HEK293 (cell line): Measurements from ENCODE around the gene OPCML.

Experiments
- CTCF ChIA-PET: fragments of 350-600 bp; formaldehyde crosslinking; extraction: SDS; loops from one replicate; lab custom pipeline; 2021; ENCODE audit warnings: antibody characterized with exemption; lab: Yijun Ruan, JAX
- POLR2A ChIA-PET: fragments of 300-600 bp; formaldehyde crosslinking; extraction: SDS; loops from one replicate; lab custom pipeline; 2020; ENCODE audit warnings: antibody characterized with exemption, inconsistent platforms; lab: Yijun Ruan, JAX
- H3K27ac ChIP-seq: fragments of 200-500 bp; sonication (Bioruptor generic); 2 replicates; pipeline ENCODE4 v1.5.1; 2014; ENCODE audit warnings: low read depth, low read length, control low read depth, inconsistent platforms; ENCODE audit errors: extremely low read depth
- H3K36me3 ChIP-seq, 2 experiments: fragments of 200-500 bp in 1 of 2; sonication (Bioruptor generic) in 1 of 2; 1 replicate in 1 of 2; 2 replicates in 1 of 2; pipeline ENCODE4 v1.5.1; 2014 to 2017; ENCODE audit warnings: inconsistent platforms in 2 of 2, low read length in 2 of 2; ENCODE audit not compliant: control insufficient read depth in 2 of 2, insufficient read depth in 1 of 2
- H3K4me1 ChIP-seq: fragments of 200-500 bp; sonication (Bioruptor generic); 2 replicates; pipeline ENCODE4 v1.5.1; 2014; ENCODE audit warnings: mild to moderate bottlenecking, low read length, inconsistent platforms; ENCODE audit not compliant: control insufficient read depth, insufficient read depth
- H3K4me3 ChIP-seq: 2 replicates; pipeline ENCODE4 v1.5.1; 2011; ENCODE audit warnings: low read depth, mild to moderate bottlenecking, control low read depth, low read length, moderate library complexity
- H3K9me3 ChIP-seq: fragments of 200-500 bp; sonication (Bioruptor generic); 2 replicates; pipeline ENCODE4 v1.5.1; 2014; ENCODE audit warnings: low read depth, low read length, inconsistent platforms; ENCODE audit not compliant: control insufficient read depth, insufficient read depth
- HOXC10 ChIP-seq: sonication (generic); formaldehyde crosslinking; IDR thresholded peaks from 2 replicates; pipeline ENCODE4 v1.8.1; 2023; ENCODE audit warnings: mild to moderate bottlenecking, missing genetic modification reagents
- ZFP41 ChIP-seq: fragments of 450-650 bp; formaldehyde crosslinking; IDR thresholded peaks from 2 replicates; pipeline ENCODE4 v1.5.1; 2016; ENCODE audit warnings: missing biosample characterization, missing genetic modification characterization, borderline replicate concordance
- ZNF114 ChIP-seq: fragments of 450-650 bp; formaldehyde crosslinking; IDR thresholded peaks from 2 replicates; pipeline ENCODE4 v1.5.0; 2017; ENCODE audit warnings: missing biosample characterization, missing genetic modification characterization
- ZNF354C ChIP-seq: fragments of 450-650 bp; formaldehyde crosslinking; IDR thresholded peaks from 2 replicates; pipeline ENCODE4 v1.5.1; 2016; ENCODE audit warnings: missing biosample characterization, missing genetic modification characterization, low read depth, borderline replicate concordance
- ZNF426 ChIP-seq: fragments of 450-650 bp; formaldehyde crosslinking; IDR thresholded peaks from 2 replicates; pipeline ENCODE4 v1.5.1; 2017; ENCODE audit warnings: missing biosample characterization, missing genetic modification characterization, mild to moderate bottlenecking, inconsistent platforms, moderate library complexity
- ZNF585B ChIP-seq: fragments of 450-650 bp; formaldehyde crosslinking; IDR thresholded peaks from 2 replicates; pipeline ENCODE4 v1.5.1; 2016; ENCODE audit warnings: missing biosample characterization, missing genetic modification characterization
- ZNF623 ChIP-seq: fragments of 450-650 bp; formaldehyde crosslinking; IDR thresholded peaks from 2 replicates; pipeline ENCODE4 v1.5.1; 2016; ENCODE audit warnings: missing biosample characterization, missing genetic modification characterization
- ZNF701 ChIP-seq: fragments of 450-650 bp; formaldehyde crosslinking; IDR thresholded peaks from 2 replicates; pipeline ENCODE4 v1.5.1; 2016; ENCODE audit warnings: missing biosample characterization, missing genetic modification characterization
- ZNF747 ChIP-seq: fragments of 450-650 bp; formaldehyde crosslinking; IDR thresholded peaks from 2 replicates; pipeline ENCODE4 v1.5.1; 2016; ENCODE audit warnings: missing biosample characterization, missing genetic modification characterization
- TF ChIP-seq, protein P1 (sequence below): fragments of 450-650 bp; formaldehyde crosslinking; IDR thresholded peaks from 2 replicates; pipeline ENCODE4 v1.5.1; 2016; ENCODE audit warnings: missing biosample characterization, missing genetic modification characterization
- TF ChIP-seq, protein P2 (sequence below): fragments of 450-650 bp; formaldehyde crosslinking; IDR thresholded peaks from 2 replicates; pipeline ENCODE4 v1.5.1; 2016; ENCODE audit warnings: missing biosample characterization, missing genetic modification characterization
- TF ChIP-seq, protein P3 (sequence below): fragments of 450-650 bp; formaldehyde crosslinking; IDR thresholded peaks from 2 replicates; pipeline ENCODE4 v1.5.1; 2016; ENCODE audit warnings: missing biosample characterization, missing genetic modification characterization
- TF ChIP-seq, protein P4 (sequence below): fragments of 450-650 bp; formaldehyde crosslinking; IDR thresholded peaks from 2 replicates; pipeline ENCODE4 v1.5.1; 2016; ENCODE audit warnings: missing biosample characterization, missing genetic modification characterization
- TF ChIP-seq, protein P5 (sequence below): fragments of 450-650 bp; formaldehyde crosslinking; IDR thresholded peaks from 2 replicates; pipeline ENCODE4 v1.5.1; 2016; ENCODE audit warnings: missing biosample characterization, missing genetic modification characterization
- TF ChIP-seq, protein P6 (sequence below): fragments of 450-650 bp; formaldehyde crosslinking; IDR thresholded peaks from 2 replicates; pipeline ENCODE4 v1.5.1; 2016; ENCODE audit warnings: missing biosample characterization, missing genetic modification characterization, borderline replicate concordance

Gene OPCML

DNA sequence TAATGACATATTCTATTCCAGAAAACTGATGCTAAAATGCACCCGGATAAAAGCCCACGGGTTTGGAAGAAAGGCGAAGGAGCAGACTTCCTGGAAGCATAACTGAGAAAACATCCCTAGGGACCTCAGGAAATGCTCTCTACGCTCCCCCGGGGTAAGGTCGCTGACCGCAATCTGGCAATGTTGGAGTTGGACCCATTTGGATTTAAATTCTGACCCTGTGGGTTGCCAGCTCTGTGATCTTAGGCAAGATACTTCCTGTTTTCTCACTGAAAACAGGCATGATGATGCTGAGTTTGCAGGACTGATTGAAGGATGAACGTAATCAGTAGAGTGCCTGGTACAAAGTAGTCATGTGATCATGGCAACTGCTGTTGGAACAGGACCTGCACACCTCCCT is 1107.9 kb downstream of the OPCML start:
- Histone ChIP-seq H3K4me3 (no peak overlapping the region), H3K36me3 (no peaks in the 10 kb centered on the region), H3K9me3 (no peaks in the 10 kb centered on the region), H3K27ac (no peak overlapping the region)
- ChIA-PET CTCF (no interaction called here), POLR2A (no interaction called here)
- TF ChIP-seq, protein P1, sequence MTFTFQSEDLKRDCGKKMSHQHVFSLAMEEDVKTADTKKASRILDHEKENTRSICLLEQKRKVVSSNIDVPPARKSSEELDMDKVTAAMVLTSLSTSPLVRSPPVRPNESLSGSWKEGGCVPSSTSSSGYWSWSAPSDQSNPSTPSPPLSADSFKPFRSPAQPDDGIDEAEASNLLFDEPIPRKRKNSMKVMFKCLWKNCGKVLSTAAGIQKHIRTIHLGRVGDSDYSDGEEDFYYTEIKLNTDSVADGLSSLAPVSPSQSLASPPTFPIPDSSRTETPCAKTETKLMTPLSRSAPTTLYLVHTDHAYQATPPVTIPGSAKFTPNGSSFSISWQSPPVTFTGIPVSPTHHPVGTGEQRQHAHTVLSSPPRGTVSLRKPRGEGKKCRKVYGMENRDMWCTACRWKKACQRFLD (tag by site-specific recombination) = no peak
- TF ChIP-seq ZNF426 (tag by site-specific recombination) (no peak), HOXC10 (CRISPR knock-in tag) (no peak), ZNF354C (tag by site-specific recombination) (no peak), ZNF114 (tag by site-specific recombination) (no peak), ZNF701 (tag by site-specific recombination) (no peak), ZNF585B (tag by site-specific recombination) (no peak), ZNF747 (no peak), ZFP41 (no peak), ZNF623 (no peak)
- TF ChIP-seq, protein P2, sequence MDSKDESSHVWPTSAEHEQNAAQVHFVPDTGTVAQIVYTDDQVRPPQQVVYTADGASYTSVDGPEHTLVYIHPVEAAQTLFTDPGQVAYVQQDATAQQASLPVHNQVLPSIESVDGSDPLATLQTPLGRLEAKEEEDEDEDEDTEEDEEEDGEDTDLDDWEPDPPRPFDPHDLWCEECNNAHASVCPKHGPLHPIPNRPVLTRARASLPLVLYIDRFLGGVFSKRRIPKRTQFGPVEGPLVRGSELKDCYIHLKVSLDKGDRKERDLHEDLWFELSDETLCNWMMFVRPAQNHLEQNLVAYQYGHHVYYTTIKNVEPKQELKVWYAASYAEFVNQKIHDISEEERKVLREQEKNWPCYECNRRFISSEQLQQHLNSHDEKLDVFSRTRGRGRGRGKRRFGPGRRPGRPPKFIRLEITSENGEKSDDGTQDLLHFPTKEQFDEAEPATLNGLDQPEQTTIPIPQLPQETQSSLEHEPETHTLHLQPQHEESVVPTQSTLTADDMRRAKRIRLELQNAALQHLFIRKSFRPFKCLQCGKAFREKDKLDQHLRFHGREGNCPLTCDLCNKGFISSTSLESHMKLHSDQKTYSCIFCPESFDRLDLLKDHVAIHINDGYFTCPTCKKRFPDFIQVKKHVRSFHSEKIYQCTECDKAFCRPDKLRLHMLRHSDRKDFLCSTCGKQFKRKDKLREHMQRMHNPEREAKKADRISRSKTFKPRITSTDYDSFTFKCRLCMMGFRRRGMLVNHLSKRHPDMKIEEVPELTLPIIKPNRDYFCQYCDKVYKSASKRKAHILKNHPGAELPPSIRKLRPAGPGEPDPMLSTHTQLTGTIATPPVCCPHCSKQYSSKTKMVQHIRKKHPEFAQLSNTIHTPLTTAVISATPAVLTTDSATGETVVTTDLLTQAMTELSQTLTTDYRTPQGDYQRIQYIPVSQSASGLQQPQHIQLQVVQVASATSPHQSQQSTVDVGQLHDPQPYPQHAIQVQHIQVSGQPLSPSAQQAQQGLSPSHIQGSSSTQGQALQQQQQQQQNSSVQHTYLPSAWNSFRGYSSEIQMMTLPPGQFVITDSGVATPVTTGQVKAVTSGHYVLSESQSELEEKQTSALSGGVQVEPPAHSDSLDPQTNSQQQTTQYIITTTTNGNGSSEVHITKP (tag by site-specific recombination) = no peak
- TF ChIP-seq, protein P3, sequence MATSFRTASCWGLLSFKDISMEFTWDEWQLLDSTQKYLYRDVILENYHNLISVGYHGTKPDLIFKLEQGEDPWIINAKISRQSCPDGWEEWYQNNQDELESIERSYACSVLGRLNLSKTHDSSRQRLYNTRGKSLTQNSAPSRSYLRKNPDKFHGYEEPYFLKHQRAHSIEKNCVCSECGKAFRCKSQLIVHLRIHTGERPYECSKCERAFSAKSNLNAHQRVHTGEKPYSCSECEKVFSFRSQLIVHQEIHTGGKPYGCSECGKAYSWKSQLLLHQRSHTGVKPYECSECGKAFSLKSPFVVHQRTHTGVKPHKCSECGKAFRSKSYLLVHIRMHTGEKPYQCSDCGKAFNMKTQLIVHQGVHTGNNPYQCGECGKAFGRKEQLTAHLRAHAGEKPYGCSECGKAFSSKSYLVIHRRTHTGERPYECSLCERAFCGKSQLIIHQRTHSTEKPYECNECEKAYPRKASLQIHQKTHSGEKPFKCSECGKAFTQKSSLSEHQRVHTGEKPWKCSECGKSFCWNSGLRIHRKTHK (tag by site-specific recombination) = no peak
- TF ChIP-seq, protein P4, sequence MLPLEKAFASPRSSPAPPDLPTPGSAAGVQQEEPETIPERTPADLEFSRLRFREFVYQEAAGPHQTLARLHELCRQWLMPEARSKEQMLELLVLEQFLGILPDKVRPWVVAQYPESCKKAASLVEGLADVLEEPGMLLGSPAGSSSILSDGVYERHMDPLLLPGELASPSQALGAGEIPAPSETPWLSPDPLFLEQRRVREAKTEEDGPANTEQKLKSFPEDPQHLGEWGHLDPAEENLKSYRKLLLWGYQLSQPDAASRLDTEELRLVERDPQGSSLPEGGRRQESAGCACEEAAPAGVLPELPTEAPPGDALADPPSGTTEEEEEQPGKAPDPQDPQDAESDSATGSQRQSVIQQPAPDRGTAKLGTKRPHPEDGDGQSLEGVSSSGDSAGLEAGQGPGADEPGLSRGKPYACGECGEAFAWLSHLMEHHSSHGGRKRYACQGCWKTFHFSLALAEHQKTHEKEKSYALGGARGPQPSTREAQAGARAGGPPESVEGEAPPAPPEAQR (tag by site-specific recombination) = no peak
- TF ChIP-seq, protein P5, sequence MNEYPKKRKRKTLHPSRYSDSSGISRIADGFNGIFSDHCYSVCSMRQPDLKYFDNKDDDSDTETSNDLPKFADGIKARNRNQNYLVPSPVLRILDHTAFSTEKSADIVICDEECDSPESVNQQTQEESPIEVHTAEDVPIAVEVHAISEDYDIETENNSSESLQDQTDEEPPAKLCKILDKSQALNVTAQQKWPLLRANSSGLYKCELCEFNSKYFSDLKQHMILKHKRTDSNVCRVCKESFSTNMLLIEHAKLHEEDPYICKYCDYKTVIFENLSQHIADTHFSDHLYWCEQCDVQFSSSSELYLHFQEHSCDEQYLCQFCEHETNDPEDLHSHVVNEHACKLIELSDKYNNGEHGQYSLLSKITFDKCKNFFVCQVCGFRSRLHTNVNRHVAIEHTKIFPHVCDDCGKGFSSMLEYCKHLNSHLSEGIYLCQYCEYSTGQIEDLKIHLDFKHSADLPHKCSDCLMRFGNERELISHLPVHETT (tag by site-specific recombination) = no peak
- TF ChIP-seq, protein P6, sequence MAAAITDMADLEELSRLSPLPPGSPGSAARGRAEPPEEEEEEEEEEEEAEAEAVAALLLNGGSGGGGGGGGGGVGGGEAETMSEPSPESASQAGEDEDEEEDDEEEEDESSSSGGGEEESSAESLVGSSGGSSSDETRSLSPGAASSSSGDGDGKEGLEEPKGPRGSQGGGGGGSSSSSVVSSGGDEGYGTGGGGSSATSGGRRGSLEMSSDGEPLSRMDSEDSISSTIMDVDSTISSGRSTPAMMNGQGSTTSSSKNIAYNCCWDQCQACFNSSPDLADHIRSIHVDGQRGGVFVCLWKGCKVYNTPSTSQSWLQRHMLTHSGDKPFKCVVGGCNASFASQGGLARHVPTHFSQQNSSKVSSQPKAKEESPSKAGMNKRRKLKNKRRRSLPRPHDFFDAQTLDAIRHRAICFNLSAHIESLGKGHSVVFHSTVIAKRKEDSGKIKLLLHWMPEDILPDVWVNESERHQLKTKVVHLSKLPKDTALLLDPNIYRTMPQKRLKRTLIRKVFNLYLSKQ (tag by site-specific recombination) = no peak
- TF ChIP-seq, all 188 proteins: peak for 0
- no peaks in the 10 kb centered on the region for H3K4me1 ChIP-seq
